A673 (cell line): ENCODE data around the gene NUP93. TPM values are rescaled to one million over a fixed set of nuclear protein-coding genes. Genes with fewer than 3 reads are reported as not detected.

Source experiments
- BruUV-seq: library from RNA; stranded (reverse); fragments of 400-500 nt; replicated peaks from 2 replicates; lab custom pipeline; 2021; lab: Mats Ljungman, UMichigan
- CTCF ChIA-PET: fragments of 300-600 bp; sonication (Branson Sonifier 250); formaldehyde crosslinking; loops from one replicate; lab custom pipeline; 2022; ENCODE audit warnings: antibody characterized with exemption; lab: Charles Lee
- POLR2A ChIA-PET: fragments of 300-600 bp; sonication (Branson Sonifier 250); formaldehyde crosslinking; loops from one replicate; lab custom pipeline; 2022; ENCODE audit warnings: antibody characterized with exemption; ENCODE audit not compliant: low non-redundant PET; lab: Charles Lee
- DNase-seq: peaks from one replicate; pipeline ENCODE4 v3.0.0-alpha.2; 2015; ENCODE audit warnings: low spot score
- H3K27ac ChIP-seq: fragments of 200-600 bp; sonication (generic); 2 replicates; pipeline ENCODE4 v1.5.1; 2016; ENCODE audit warnings: mixed run types, low read depth, mild to moderate bottlenecking, mixed read lengths, antibody characterized with exemption, low read length; ENCODE audit not compliant: poor library complexity, severe bottlenecking
- H3K27me3 ChIP-seq: fragments of 200-600 bp; sonication (generic); replicated peaks from 2 replicates; pipeline ENCODE4 v1.6.1; 2017; ENCODE audit warnings: mixed run types, low read depth, mild to moderate bottlenecking, mixed read lengths, antibody characterized with exemption, low read length; ENCODE audit not compliant: insufficient read depth, poor library complexity
- H3K36me3 ChIP-seq: fragments of 200-600 bp; sonication (generic); 2 replicates; pipeline ENCODE4 v1.6.1; 2016; ENCODE audit warnings: mixed run types, mild to moderate bottlenecking, mixed read lengths, antibody characterized with exemption, low read length; ENCODE audit not compliant: insufficient read depth, poor library complexity, severe bottlenecking
- H3K4me1 ChIP-seq: fragments of 200-600 bp; sonication (generic); 2 replicates; pipeline ENCODE4 v1.6.1; 2017; ENCODE audit warnings: mixed run types, mild to moderate bottlenecking, mixed read lengths, antibody characterized with exemption, low read length; ENCODE audit not compliant: insufficient read depth, poor library complexity, severe bottlenecking
- H3K4me3 ChIP-seq: fragments of 200-600 bp; sonication (generic); 2 replicates; pipeline ENCODE4 v1.5.1; 2016; ENCODE audit warnings: low read depth, mixed run types, mild to moderate bottlenecking, mixed read lengths, low read length; ENCODE audit not compliant: poor library complexity, severe bottlenecking
- H3K9me3 ChIP-seq: fragments of 200-600 bp; sonication (generic); 2 replicates; pipeline ENCODE4 v1.6.1; 2016; ENCODE audit warnings: mixed run types, low read depth, mild to moderate bottlenecking, mixed read lengths, antibody characterized with exemption, low read length; ENCODE audit not compliant: poor library complexity, severe bottlenecking
- EZH2 ChIP-seq: fragments of 200-600 bp; sonication (generic); IDR thresholded peaks from 2 replicates; pipeline ENCODE4 v1.6.1; 2017; ENCODE audit warnings: borderline replicate concordance, low read depth, mild to moderate bottlenecking, mixed read lengths, antibody characterized with exemption, low read length; ENCODE audit not compliant: poor library complexity, severe bottlenecking
- intact Hi-C: fragments of 100-400 bp; cut with micrococcal nuclease; formaldehyde crosslinking; loops from one replicate; pipeline ENCODE4 v1.10.0; 2022; ENCODE audit not compliant: unreplicated experiment
- total RNA-seq: library from RNA; stranded (reverse); gene quantifications from 2 replicates; pipeline ENCODE4 v1.2.3, GENCODE V29; 2021
- TF ChIP-seq, protein P1 (sequence below): fragments of 300-800, 200-600 bp; sonication (generic); conservative IDR thresholded peaks from 2 replicates; pipeline ENCODE4 v1.5.1; 2017; ENCODE audit warnings: low read depth, mild to moderate bottlenecking, antibody characterized with exemption, low read length, moderate library complexity, mixed read lengths

Gene NUP93
- total RNA-seq, 1 experiment from 2014 or later = 155 TPM

DNA sequence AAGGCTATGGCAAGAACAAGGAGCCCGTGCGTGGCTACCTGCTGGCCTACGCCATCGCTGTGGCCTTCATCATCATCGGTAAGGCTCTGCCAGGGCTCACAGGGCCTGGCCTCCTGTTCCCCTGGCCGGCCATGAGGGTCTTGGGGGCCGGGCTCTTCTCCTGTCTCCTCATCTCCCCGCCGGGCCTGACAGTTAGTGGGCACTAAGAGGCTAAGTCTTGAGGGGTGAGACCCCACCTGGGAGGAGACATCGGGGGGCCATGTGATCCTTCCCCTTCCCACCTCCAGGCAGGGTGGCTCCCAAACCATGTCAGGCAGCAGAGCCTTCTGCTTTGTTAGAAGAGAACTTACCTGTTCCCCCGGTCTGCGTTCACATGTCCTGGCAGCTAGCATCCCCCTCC lies 150.2 kb downstream of the NUP93 start:
- CTCF ChIA-PET = no interaction called here
- no peaks in the 10 kb centered on the region for H3K27me3 ChIP-seq
- TF ChIP-seq, protein P1, sequence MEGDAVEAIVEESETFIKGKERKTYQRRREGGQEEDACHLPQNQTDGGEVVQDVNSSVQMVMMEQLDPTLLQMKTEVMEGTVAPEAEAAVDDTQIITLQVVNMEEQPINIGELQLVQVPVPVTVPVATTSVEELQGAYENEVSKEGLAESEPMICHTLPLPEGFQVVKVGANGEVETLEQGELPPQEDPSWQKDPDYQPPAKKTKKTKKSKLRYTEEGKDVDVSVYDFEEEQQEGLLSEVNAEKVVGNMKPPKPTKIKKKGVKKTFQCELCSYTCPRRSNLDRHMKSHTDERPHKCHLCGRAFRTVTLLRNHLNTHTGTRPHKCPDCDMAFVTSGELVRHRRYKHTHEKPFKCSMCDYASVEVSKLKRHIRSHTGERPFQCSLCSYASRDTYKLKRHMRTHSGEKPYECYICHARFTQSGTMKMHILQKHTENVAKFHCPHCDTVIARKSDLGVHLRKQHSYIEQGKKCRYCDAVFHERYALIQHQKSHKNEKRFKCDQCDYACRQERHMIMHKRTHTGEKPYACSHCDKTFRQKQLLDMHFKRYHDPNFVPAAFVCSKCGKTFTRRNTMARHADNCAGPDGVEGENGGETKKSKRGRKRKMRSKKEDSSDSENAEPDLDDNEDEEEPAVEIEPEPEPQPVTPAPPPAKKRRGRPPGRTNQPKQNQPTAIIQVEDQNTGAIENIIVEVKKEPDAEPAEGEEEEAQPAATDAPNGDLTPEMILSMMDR = no peak
- no peak for TF ChIP-seq EZH2
- intact Hi-C loops = no loop called here
- H3K27ac ChIP-seq = no peak overlapping the region
- no peaks in the 10 kb centered on the region for H3K9me3 ChIP-seq
- no peak for DNase-seq
- POLR2A ChIA-PET = no interaction called here
- H3K4me1 ChIP-seq = no peaks in the 10 kb centered on the region
- BruUV-seq = no TSS peak
- no peaks in the 10 kb centered on the region for H3K36me3 ChIP-seq
- no peak overlapping the region for H3K4me3 ChIP-seq

DNA sequence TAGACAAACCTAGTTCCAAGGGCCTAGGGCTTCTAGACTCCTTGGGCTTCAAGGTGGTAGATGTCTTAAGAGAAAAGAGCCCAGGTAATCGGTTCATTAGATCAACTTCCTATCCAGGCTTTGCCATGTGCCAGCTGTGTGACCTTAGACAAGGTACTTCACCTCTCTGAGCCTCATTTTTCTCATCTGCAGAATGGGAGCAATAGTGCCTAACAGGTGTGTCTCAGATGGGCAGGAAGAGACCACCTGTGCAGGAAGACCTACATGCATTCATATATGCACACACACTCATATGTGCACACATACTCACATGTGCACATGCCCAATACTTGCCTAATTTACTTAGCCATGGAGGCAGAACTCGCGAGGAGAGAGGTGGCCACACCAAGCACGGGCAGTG lies 150.8 kb downstream of the NUP93 start:
- no peak overlapping the region for H3K4me3 ChIP-seq
- intact Hi-C loops = no loop called here
- H3K36me3 ChIP-seq = no peaks in the 10 kb centered on the region
- H3K9me3 ChIP-seq = no peaks in the 10 kb centered on the region
- TF ChIP-seq, protein P1 = no peak
- TF ChIP-seq EZH2 = no peak
- no peak overlapping the region for H3K27ac ChIP-seq
- BruUV-seq = no TSS peak
- no peaks in the 10 kb centered on the region for H3K4me1 ChIP-seq
- ChIA-PET CTCF (no interaction called here), POLR2A (no interaction called here)
- no peaks in the 10 kb centered on the region for H3K27me3 ChIP-seq
- DNase-seq = no peak

GRCh38 chr16:56882077-56882800 lies 152.3 kb downstream of the NUP93 start:
- no peak for DNase-seq
- H3K27ac ChIP-seq = no peak overlapping the region
- CTCF ChIA-PET = no interaction called here
- no peak overlapping the region for H3K4me3 ChIP-seq
- H3K4me1 ChIP-seq = no peaks in the 10 kb centered on the region
- H3K27me3 ChIP-seq = no peaks in the 10 kb centered on the region
- BruUV-seq = no TSS peak
- no peaks in the 10 kb centered on the region for H3K36me3 ChIP-seq
- TF ChIP-seq, protein P1 = no peak
- POLR2A ChIA-PET = no interaction called here
- no peaks in the 10 kb centered on the region for H3K9me3 ChIP-seq
- intact Hi-C loops = no loop called here
